ENCODE measurements around the gene NPDC1. TPM values are rescaled to one million over a fixed set of nuclear protein-coding genes. Genes with fewer than 3 reads are reported as not detected.

The NPDC1 gene, protein sequence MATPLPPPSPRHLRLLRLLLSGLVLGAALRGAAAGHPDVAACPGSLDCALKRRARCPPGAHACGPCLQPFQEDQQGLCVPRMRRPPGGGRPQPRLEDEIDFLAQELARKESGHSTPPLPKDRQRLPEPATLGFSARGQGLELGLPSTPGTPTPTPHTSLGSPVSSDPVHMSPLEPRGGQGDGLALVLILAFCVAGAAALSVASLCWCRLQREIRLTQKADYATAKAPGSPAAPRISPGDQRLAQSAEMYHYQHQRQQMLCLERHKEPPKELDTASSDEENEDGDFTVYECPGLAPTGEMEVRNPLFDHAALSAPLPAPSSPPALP
- total RNA-seq (100 to 1,000 TPM in 1 of 4 donors, 10 to 100 TPM in 3; 21.4 to 101 (median 42.4) TPM), polyA plus RNA-seq (100 to 1,000 TPM in 1 of 3 donors, 10 to 100 TPM in 2; 47.9 to 118 (median 91.9) TPM)

DNA sequence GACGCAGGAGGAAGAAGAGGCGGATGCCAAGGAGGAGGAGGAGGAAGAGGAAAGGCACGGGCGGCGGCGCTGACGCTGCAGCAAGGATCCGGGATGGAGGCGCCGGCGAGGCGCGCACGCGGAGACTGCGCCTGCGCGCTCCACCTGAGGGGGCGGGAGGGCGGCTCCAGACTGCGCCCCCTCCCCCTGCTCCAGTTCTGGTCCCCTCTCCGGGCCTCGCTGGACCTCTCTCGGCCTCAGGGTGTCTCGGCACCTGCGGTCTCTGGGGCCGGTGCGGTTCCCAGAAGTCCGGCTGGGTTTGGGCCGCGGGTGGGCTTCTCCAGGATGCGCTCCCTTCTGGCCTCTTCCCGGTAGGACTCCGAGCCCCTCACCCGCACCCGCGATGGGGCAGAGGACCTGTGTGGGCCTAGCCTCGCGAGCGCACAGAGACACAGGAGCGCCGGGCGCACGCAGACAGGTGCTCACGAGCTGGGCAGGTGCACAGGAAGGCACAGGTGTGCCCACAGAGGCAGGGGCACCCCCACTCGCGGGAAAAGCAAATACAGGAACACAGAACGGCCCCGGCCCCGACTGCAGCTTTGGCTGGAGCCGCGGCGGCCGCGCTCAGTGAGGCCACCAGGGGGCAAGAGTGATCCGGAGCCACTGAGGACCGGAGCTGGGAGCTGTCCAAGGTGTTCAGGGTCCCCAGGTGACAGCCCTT lies at the start of gene NPDC1:
TSS of gene NPDC1 (minus strand) at position 90 of the 700 bp plus-strand sequence. CDS start 188 bp downstream, outside the sequence.
- peak; percentile 87 for DNase-seq
- intact Hi-C loops (cut with DNase I), result loop anchor here (1.0 kb wide), 1 partner anchor 21 kb away; no protein-coding TSS in a partner anchor
- Histone ChIP-seq H3K4me3 (peak within 1 kb of the TSS; percentile 40 to 74 (median 65)), H3K36me3 (no peaks in the 10 kb centered on the region), H3K27ac (peak within 1 kb of the TSS; percentile 65 to 72 (median 68)), H3K4me1 (peaks cover 0 to 43% (median 38%) of the 10 kb centered on the region in 4 donors), H3K27me3 (peaks cover 22 to 45% (median 41%) of the 10 kb centered on the region in 3 donors), H3K9me3 (no peaks in the 10 kb centered on the region)
- no peak for TF ChIP-seq EP300 (IDR thresholded peaks at IDR 0.05)
- peak in 2 of 4 donors; percentile 9 to 14 for TF ChIP-seq POLR2AphosphoS5 (IDR thresholded peaks at IDR 0.05)
- TF ChIP-seq CTCF (IDR thresholded peaks at IDR 0.05), result peak; percentile 78 to 84 (median 81)
- TF ChIP-seq POLR2A (IDR thresholded peaks at IDR 0.05), result no peak
- 0 to 1% methylated on average over 57 of the region's 57 CpGs for WGBS, 2 donors

DNA sequence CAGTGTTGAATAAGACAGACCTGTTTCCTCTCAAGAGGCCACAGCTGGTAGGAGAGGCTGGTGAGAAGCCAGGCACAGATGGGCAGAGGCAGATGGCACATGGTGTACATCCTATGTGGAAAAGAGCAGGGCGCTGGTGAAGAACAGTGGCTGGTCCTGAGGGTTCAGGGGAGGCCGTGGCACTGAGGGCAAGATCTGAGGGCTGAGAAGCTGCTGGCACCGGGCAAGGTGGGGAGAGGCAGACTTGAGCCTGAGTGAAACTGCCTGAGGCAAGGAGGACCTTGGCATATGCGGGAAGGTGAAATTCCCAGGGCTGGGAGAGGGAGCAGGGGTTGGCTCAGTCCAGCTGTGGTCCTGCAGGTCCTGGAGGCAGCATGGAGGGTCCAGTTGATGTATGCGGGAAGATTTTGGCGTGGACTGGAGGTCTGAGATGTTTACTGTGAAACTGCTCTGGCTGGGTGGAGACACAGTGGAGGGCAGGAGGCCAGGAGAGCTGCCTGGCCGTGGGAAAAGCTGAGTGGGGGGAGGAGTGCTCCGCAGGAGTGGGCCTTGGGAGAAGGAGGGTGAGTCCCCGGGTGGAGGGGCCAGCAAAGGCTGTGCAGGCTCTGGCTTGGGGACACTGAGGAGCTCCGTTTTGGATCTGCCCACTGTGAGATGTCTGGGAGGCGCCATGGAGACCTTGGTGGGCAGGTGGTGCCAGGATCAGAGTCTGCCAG lies 43.4 kb upstream of the NPDC1 start:
- no peaks in the 10 kb centered on the region for H3K27me3 ChIP-seq
- no peak overlapping the region for H3K4me3 ChIP-seq
- TF ChIP-seq POLR2AphosphoS5 (IDR thresholded peaks at IDR 0.05) (no peak), EP300 (IDR thresholded peaks at IDR 0.05) (no peak), POLR2A (IDR thresholded peaks at IDR 0.05) (no peak), CTCF (IDR thresholded peaks at IDR 0.05) (no peak)
- DNase-seq, result no peak
- H3K36me3 ChIP-seq, result peaks cover 0 to 37% (median 0%) of the 10 kb centered on the region in 4 donors
- no peaks in the 10 kb centered on the region for H3K9me3 ChIP-seq
- WGBS, 2 donors, result 86 to 87% methylated on average over 11 of the region's 11 CpGs
- intact Hi-C loops (cut with DNase I), result no loop called here
- no peak overlapping the region for H3K27ac ChIP-seq
- H3K4me1 ChIP-seq, result peaks cover 0 to 35% (median 24%) of the 10 kb centered on the region in 4 donors

DNA sequence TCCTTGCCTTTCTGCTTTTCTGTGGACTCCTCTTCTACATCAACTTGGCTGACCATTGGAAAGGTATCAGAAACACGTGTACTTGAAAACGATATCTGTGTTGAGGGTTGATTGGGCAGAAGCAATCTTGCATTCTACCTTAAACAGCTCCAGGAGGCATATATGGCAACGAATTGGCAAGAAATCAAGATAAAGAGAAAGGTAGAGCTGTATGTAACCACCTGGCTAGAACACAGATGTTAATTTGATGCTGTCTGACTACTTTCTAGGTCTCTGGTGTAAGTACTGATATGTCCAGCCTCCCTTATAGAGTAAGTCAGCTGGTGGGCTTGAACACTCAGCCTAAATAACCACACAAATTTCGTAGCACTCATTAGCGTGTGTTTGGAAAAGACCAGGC lies 42.1 kb upstream of the NPDC1 start:
- WGBS, 2 donors, result 62 to 84% methylated on average over 5 of the region's 5 CpGs
- H3K36me3 ChIP-seq, result peaks cover 0 to 28% (median 0%) of the 10 kb centered on the region in 4 donors
- intact Hi-C loops (cut with DNase I), result no loop called here
- no peak overlapping the region for H3K4me3 ChIP-seq
- H3K4me1 ChIP-seq, result peaks cover 0 to 40% (median 28%) of the 10 kb centered on the region in 4 donors
- TF ChIP-seq CTCF (IDR thresholded peaks at IDR 0.05) (no peak), POLR2A (IDR thresholded peaks at IDR 0.05) (no peak), POLR2AphosphoS5 (IDR thresholded peaks at IDR 0.05) (no peak), EP300 (IDR thresholded peaks at IDR 0.05) (no peak)
- no peaks in the 10 kb centered on the region for H3K27me3 ChIP-seq
- no peak for DNase-seq
- H3K9me3 ChIP-seq, result no peaks in the 10 kb centered on the region
- no peak overlapping the region for H3K27ac ChIP-seq

DNA sequence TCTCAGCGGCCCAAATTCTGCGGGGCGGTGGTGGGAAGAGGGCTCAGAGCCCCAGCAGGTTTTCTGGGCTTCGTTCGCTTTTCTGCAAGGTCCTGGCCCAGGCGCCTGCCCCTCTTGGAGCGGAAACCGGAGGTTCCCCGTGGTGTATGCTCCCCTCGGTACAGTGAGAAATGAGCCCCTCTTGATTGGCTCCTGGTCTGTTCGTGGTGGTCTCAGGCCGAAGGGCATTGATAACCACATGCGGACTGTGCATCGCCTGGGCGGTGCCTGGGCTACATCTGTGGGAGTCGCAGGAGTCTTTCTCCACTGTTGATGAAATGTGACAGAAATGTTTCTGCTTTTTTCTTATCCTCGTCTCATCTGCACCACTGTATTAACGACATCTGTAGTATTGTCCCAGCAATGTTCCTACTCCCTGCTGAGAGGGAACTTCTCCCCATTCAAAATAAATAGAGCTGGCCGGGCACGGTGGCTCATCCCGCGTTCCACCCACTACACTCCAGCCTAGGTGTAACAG lies 41.5 kb upstream of the NPDC1 start:
- Histone ChIP-seq H3K27me3 (no peaks in the 10 kb centered on the region), H3K9me3 (no peaks in the 10 kb centered on the region), H3K27ac (peak overlapping the region; percentile 92 to 97 (median 96)), H3K4me1 (peaks cover 0 to 40% (median 29%) of the 10 kb centered on the region in 4 donors), H3K4me3 (peak overlapping the region; percentile 63 to 88 (median 82)), H3K36me3 (peaks cover 0 to 26% (median 0%) of the 10 kb centered on the region in 4 donors)
- TF ChIP-seq CTCF (IDR thresholded peaks at IDR 0.05) (no peak), POLR2AphosphoS5 (IDR thresholded peaks at IDR 0.05) (no peak), POLR2A (IDR thresholded peaks at IDR 0.05) (no peak), EP300 (IDR thresholded peaks at IDR 0.05) (no peak)
- intact Hi-C loops (cut with DNase I), result loop anchor here (2.0 kb wide), 1 partner anchor 27 kb away; the partner anchor contains the start of gene DPP7
- no peak for DNase-seq
- 11 to 14% methylated on average over 22 of the region's 22 CpGs for WGBS, 2 donors

All from sigmoid colon (tissue), 7 donors.